GM19467 (cell line): ENCODE results near the gene WNK2.

Source experiments
- ATAC-seq: cut with Tn5 transposase; IDR thresholded peaks from one replicate; pipeline ENCODE4 v1.9.1; 2021; ENCODE audit warnings: mild to moderate bottlenecking, moderate library complexity; ENCODE audit not compliant: unreplicated experiment

WNK2 gene

DNA sequence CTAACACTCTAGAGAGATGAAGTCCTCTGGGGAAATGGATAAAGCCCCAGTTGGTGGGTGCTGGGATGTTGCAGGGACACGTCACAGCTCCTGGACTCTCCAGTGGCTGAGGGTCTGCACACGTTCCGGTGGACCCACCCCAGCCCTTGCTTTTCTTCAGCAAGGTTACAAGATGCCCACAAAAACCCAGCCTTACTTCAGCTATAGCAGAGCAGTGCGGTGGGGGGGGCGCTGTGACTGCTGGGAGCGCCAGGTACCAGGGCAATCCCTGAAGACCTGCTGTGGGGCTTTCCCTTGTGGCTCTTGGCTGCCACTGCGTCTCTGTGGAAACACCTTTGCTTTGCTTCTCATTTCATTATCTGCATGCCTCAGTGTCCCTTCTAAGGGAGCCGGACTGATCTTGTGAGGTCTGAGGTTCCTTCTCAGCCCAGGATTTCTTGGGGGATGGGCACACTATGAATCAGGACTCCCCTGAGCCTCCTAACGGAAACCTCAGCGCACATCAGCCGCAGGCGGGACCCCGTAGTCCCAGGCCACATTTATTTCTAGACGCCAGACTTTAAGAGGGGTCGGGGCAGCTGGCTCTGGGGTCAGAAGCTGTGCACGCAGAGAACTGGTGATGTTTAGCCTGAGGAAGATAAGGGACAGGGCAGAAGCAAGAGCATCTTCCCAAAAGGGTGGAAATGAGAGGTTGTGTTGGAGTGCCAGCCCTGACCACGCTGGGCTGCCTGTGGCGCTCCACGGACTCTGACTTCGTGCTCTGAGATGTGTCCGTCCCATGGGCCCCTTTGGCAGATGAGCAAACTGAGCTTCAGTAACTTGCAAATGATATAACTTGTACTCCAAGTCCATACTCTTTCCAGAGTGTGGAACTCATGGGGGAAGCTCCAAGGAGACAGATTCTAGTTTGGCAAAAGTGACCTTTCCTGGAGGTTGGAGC is 106.8 kb downstream of the WNK2 start:
- no peak for ATAC-seq

DNA sequence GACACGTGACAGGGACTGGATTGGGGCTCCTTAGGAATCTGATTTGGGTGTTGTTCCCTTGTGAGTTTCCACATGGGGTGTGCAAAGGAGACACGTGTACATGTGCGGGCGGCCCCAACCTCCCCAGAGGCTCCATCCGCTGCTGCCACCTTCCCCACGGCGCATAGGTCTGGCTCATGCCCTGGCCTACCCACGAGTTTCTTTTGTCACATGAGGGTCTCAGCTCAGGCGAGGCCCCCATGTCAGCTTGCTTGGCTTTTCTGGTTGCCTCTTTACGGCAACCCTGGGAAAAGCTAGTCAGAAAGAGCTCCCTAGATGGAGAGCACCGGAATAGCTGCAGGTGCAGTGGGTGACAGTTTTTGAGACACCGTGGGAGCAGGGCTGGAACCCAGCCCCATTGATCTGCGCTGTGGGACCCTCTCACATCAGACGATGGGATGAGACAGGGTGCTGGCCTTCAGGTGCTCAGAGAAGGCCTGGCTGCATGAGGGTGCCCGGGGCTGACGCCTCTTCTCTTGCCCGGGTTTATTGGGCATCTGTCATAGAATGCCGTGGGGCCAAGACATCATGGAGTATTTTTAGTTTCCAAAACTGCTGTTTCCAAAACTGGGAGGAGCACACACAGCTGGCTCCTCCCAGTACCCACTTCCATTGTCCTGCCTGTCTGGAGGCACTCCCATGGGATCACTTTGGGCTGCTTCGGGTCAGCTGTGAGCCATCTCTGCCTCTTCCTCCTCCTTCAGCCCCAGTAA is 107.8 kb downstream of the WNK2 start:
- ATAC-seq: no peak

DNA sequence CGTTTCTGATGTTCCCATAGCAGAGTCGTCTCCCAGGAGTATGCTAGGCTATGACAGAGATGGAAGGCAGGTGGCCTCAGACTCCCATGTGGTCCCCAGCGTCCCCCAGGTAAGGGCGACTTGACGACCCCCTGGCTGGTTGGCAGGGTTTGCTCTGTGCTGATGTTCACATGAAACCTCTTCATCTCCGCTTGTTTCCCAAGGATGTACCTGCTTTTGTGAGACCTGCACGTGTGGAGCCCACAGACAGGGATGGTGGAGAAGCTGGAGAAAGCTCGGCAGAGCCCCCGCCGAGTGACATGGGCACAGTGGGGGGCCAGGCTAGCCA is 108.3 kb downstream of the WNK2 start:
- ATAC-seq: no peak

DNA sequence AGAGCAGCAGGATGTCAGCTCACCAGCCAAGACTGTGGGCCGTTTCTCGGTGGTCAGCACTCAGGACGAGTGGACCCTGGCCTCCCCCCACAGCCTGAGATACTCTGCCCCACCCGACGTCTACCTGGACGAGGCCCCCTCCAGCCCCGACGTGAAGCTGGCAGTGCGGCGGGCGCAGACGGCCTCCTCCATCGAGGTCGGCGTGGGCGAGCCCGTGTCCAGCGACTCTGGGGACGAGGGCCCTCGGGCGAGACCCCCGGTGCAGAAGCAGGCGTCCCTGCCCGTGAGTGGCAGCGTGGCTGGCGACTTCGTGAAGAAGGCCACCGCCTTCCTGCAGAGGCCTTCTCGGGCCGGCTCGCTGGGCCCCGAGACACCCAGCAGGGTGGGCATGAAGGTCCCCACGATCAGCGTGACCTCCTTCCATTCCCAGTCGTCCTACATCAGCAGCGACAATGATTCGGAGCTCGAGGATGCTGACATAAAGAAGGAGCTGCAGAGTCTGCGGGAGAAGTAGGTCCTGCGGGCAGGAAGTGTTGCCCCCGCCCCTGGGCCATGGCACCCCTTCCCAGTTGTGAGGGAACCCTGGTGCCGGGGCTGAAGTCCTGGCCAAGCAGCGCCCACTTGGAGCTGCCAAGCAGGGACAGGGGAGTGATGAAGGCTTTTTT is 108.9 kb downstream of the WNK2 start:
- ATAC-seq: no peak

DNA sequence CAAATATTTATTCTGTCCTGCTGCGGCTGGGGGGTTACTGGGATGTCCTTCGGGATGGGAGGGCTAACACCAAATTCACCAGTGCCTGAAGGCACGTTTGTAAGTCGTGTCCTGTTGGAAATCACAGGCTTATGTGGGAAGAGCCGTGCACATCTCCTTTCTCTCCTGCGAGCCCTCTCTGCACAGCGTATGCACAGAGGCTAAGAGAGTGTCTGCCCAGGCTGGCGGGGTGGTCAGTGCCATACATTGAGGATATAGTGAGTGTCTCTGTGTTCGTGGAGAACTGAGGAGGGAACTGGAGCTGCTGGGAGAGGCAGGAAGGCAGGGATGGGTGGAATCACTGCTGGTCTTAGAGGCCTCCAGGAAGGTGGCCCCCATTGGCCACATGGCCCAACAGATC is 110.1 kb downstream of the WNK2 start:
- no peak for ATAC-seq

DNA sequence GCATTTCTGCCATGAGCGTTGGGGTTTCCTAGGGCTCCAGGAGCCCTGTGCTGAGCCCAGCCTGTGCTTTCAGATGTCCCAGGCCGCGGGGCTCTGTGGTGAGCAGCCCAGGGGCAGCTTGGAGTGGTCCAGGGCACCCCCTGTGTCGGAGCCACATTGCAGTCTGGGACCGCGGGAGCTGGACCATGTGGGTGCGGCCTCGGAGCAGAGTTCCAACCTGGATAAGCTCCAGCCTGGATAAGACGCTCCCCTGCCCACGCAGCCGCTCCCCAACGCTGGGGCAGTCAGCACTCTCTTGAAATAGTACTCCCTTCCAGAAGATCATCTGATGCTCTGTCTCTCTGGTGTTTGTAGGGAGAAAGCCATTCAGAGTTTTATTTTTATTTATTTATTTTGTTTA is 111.1 kb downstream of the WNK2 start:
- ATAC-seq: no peak

DNA sequence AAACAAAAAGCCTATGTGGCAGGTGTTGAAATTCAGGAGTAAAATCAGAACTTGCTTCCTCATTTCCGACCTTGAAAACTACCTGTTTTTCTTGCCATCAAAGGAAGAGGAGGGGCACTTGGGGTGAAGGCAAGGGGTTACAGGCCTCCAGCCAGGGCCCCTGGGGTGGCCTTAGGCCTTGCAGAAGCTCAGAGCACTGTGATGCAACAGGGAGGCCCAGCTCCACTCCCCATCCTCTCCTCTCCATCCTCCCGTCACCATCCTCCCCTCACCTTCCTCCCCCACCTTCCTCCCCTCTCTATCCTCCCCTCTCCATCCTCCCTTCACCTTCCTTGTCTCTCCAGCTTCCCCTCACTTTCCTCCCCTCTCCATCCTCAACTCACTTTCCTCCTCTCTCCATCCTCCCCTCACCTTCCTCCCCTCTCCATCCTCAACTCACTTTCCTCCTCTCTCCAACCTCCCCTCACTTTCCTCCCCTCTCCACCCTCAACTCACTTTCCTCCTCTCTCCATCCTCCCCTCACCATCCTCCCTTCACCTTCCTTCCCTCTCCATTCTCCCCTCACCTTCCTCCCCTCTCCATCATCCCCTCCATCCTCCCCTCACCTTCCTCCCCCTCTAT is 111.6 kb downstream of the WNK2 start:
- ATAC-seq: no peak

DNA sequence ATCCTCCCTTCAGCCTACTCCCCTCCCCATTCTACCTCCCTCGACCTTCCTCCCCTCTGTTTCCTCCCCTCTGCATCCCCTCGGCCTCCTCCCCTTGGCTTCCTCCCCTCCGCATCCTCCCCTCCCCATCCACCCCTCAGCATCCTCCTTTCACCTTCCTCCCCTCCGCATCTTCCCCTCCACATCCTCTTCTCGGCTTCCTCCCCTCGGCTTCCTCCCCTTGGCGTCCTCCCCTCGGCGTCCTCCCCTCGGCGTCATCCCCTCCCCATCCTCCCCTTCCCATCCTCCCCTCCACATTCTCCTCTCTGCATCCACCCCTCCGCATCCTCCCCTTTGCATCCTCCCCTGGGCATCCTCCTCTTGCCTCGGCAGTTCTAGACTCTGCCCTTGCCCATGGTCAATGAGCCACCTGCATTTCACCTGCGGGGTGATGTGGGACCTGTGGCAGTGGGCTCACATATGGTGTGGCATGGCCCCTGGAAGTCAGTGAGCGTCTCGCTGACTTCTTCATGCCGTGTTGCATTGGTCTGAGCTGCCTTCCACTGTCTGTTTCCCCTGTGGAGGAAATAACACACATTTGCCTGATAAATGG is 113.0 kb downstream of the WNK2 start:
- ATAC-seq: no peak

DNA sequence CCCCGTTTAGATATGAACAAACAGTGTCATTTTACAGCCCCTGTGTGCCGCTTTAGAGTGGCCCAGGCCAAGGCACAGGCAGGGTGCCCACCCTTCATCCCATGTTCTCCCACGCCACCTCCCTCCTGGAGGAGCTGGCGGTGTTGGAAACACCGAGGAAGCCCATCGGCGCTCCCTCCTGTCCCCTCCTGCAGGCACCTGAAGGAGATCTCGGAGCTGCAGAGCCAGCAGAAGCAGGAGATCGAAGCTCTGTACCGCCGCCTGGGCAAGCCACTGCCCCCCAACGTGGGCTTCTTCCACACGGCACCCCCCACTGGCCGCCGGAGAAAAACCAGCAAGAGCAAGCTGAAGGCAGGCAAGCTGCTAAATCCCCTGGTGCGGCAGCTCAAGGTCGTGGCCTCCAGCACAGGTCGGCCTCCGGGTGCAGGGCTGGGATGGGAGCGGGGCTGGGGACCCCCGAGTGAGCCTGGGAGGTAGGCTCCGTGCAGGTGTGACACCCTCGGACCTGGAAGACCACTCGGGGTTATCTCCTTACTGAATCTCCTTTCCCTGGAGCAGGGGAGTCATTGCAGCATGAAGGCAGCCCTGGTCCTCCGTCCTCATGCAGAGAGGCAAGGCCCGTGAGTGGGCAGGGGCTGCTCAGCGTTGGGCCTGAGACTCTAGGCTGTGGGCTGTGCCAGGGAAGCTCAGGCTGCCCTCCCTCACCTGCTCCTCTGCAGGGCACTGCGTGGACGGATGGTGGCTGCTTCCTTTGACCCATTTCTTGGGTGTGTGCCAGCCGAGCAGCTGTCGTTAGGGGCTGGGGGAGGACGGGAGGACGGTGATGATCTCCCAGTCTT is 113.9 kb downstream of the WNK2 start:
- ATAC-seq: no peak

DNA sequence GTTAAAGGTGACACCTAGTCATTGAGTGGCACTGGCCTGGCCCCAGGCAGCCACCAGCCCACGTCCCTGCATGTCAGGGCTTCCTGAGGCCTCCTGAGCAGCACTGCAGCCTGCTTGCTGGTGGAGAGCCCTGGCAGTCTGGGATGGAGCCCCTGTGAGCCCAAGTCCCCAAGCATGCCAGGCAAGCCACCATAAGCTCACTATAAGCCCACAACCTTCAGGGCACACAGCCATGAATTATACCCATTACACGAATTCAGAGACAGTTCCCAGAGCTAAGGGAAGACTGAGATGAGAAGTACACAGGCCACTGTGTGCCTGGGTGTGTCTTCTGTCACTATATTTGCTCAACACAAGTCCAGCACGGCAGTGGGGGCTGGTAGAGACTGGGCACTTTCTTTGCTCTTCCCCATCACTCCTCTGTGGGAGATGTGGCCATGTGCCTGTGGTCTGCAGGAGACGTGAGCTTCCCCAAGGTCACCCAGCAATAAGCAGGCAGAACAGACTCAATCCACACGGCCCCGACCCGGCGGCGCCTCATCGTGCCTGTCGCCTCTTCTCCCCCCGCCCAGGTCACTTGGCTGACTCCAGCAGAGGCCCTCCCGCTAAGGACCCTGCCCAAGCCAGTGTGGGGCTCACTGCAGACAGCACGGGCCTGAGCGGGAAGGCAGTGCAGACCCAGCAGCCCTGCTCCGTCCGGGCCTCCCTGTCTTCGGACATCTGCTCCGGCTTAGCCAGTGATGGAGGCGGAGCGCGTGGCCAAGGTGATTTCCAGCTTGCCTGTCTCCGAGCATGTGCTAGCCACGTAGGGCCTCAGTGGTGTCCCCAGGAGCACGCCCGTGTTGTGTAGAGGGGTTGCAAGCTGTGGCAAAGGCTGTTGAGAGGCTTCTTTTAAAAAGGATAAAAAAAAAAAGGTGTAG is 114.8 kb downstream of the WNK2 start:
- ATAC-seq: no peak

DNA sequence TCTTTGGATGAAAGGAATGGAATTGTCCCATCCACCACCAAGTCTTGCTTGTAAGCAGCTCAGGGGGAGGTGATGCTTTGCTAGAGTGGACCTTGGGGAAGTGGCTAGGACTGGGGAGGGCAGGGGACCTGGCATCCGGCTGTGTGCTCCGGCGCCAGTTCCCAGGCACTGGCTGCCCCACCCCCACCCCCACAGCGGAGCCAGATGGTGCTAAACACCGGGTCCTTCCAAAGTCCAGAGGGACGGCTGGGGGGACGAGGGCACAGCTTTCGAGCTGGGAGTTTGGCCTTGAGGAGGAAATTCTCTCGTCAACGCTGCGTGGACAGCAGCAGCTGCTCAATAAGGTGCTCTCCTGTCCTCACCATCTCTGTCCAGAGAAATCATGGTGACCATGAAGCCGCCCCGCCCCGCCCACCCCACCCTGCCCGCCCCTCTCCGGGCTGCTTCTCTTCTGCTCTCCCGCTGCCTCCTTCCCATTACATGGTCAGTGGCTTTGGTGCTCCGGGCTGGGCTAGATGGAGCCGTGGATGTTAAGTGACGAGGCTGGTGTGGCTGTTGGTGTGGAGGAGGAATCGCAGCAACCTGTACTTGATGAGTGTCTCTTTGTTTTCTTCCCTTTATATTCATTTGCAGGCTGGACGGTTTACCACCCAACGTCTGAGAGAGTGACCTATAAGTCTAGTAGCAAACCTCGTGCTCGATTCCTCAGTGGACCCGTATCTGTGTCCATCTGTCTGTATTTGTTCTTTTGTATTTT is 115.7 kb downstream of the WNK2 start:
- no peak for ATAC-seq

DNA sequence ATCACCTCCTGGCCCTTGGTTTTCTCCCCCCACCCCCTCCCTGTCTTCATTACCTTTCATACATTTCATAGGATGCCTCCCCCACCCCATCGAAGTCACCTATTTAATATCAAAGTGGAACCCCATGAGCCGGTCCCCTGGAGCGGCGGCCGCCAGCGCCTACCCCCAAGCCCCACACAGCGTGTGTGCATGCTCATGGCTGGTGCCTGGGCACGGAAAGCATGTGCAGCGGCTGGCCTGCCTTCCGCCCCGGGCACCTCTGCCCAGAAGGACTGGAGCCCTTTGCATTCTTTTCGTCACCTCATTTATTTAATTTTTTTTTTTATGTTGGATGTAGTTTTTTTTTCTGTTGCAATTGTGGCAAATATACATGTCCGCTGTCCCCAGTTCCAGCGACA is 116.2 kb downstream of the WNK2 start:
- no peak for ATAC-seq

DNA sequence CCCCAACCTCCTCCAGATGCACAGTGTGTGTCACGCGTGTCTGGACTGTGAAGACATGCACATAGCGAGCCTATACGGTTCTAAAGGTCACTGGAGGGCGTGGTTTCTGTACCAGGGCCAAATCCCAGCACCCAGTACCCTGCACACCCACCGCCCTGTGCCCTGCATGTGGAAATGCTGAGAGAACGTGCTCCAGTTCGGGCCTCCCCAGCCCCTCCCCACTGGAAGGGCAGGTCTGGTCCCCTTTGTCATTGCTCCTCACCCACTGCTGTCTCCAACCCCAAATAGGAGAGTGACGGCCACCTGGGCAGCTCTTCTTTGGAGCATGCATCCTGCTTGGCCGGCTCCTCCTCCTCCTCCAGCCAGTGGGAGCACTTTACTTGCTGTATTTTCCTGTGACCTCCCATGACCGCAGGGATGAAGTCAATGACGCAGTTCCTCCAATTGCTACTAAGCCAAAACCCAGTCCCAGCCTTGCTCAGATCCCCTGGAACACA is 116.7 kb downstream of the WNK2 start:
- ATAC-seq: no peak

DNA sequence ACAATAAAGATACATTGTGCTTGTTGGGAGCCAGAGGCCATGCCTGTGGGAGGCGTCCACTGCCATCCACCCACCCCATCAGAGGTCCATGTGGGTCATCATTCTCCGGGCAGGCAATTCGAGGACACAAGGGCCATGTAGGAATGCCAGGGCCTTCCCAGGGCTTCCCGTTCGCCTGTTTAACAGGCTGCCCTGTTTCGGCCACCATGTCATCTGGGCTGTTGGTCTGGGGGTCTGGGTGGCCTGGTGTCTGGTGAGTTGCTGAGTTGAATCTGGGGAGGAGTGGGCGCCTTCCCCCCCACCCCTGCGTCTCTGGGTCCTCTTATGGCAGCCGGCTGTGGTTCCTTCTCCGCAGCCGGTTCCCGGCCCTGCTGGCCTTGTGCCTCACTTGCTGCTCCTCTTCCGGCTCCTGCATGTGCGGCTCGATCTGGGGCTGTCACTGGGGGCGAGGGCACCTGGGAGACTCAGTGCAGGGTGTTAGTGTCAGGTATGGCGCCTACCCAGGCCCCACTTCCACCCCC is 117.4 kb downstream of the WNK2 start:
- ATAC-seq: no peak

DNA sequence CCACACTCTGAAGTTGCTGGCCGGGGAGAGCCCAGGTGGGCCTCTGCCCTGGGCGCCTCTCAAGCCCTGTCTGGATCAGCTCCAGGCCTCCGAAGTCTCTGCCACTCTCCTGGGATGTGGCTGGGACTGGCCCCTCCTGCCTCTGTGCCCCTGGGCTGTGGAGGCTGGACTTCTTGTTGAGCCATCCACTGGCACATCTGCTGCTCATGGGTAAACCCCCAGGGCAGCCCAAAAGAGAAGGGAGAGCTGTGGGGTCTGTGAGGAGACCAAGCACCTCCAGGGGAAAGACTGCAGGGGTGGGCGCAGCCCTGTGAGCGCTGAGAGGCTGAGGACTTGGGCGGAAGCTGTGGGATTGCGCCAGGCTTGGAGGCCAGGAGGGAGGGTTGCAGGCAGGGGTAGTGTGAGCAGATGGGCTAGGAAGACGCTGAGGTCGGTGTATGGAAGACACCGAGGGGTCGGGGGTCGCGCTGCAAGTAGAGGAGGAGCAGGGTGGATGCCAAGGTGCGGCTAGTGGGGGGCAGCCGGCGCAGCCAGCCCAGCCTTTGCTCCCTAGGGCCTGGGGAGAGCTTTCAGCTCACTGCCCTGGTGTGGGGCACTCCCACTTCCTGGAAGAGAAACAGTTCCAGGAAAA is 118.1 kb downstream of the WNK2 start:
- ATAC-seq: no peak

DNA sequence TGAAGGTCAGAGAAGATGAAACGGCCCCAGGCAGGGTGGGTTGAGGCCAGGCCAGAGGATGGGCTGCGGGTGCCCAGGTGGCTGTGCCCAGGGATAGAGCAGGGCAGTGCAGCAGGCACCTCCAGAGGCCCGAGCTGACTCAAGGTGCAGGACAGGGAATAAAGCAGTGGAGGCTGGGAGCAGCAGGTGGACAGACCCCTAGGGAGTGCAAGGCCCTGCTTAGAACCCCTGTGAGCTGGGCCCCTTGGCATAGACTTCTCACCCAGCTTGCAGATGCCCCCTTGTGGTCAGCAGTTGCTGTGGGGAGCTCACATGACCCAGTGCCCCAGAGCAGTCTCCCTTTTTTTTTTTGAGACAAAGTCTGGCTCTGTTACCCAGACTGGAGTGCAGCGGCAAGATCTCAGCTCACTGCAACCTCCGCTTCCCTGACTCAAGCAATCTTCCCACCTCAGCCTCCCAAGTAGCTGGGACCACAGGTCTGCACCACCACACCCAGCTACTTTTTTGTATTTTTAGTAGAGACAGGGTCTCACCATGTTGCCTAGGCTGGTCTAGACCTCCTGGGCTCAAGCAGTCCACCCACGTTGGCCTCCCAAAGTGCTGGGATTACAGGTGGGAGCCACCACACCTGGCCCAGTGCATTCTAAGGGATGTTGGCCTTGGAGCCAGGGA is 118.8 kb downstream of the WNK2 start:
- ATAC-seq: no peak

DNA sequence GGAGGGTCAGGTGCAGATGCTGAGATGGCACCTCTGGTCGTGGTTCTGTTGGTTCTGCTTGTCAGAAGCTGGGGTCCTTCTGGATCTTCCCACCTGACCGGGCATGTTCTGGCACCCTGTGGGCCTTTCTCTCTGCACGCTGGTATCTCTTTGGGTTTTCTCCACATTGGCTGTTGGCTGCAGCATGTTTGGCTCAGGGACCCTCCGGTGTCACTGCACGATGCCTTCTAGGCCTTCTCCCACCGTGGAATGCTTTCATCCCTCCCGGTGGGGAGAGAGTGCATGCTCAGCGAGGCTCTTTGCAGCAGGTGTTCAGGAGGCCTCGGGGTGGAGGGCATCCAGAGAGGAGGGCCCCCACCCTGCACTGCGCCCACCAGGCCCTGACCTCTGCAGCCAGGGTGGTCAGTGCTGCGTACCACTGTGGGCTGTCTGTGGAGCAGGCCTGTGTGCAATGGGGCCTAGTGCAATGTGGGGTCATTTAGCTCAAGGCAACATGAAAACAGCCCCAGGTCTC is 119.4 kb downstream of the WNK2 start:
- no peak for ATAC-seq
